ENCODE data around the gene PDE4B. TPM values are rescaled to one million over a fixed set of nuclear protein-coding genes. Genes with fewer than 3 reads are reported as not detected.

Gene PDE4B
- total RNA-seq, 1 experiment from 2014 or later: 3.3 TPM

GRCh38 chr1:66160719-66161118, 368.0 kb downstream of the PDE4B start:
- intact Hi-C loops (cut with micrococcal nuclease): no loop called here
- TF ChIP-seq, protein P1, sequence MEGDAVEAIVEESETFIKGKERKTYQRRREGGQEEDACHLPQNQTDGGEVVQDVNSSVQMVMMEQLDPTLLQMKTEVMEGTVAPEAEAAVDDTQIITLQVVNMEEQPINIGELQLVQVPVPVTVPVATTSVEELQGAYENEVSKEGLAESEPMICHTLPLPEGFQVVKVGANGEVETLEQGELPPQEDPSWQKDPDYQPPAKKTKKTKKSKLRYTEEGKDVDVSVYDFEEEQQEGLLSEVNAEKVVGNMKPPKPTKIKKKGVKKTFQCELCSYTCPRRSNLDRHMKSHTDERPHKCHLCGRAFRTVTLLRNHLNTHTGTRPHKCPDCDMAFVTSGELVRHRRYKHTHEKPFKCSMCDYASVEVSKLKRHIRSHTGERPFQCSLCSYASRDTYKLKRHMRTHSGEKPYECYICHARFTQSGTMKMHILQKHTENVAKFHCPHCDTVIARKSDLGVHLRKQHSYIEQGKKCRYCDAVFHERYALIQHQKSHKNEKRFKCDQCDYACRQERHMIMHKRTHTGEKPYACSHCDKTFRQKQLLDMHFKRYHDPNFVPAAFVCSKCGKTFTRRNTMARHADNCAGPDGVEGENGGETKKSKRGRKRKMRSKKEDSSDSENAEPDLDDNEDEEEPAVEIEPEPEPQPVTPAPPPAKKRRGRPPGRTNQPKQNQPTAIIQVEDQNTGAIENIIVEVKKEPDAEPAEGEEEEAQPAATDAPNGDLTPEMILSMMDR (IDR thresholded peaks at IDR 0.05; ENCODE audit: unreplicated experiment): no peak
- DNase-seq (ENCODE audit: unreplicated experiment): no peak
- Mint-ChIP-seq H3K27ac (ENCODE audit: low read depth, unreplicated experiment) (no peak overlapping the region), H3K36me3 (ENCODE audit: insufficient read depth, unreplicated experiment) (no peaks in the 10 kb centered on the region), H3K4me1 (ENCODE audit: insufficient read depth, unreplicated experiment) (no peaks in the 10 kb centered on the region), H3K4me3 (ENCODE audit: unreplicated experiment) (no peak overlapping the region), H3K9me3 (ENCODE audit: unreplicated experiment) (no peaks in the 10 kb centered on the region), H3K27me3 (ENCODE audit: insufficient read depth, unreplicated experiment) (peaks cover 25% of the 10 kb centered on the region)
- ChIA-PET CTCF (no interaction called here), POLR2A (no interaction called here)
- BruUV-seq (replicated peaks): no TSS peak

- DNase-seq (ENCODE audit: unreplicated experiment): no peak
- no peak overlapping the region for H3K4me3 Mint-ChIP-seq (ENCODE audit: unreplicated experiment)
- no peaks in the 10 kb centered on the region for H3K4me1 Mint-ChIP-seq (ENCODE audit: insufficient read depth, unreplicated experiment)
- no peak overlapping the region for H3K27ac Mint-ChIP-seq (ENCODE audit: low read depth, unreplicated experiment)
- POLR2A ChIA-PET: no interaction called here
- intact Hi-C loops (cut with micrococcal nuclease): no loop called here
- peaks cover 79% of the 10 kb centered on the region for H3K27me3 Mint-ChIP-seq (ENCODE audit: insufficient read depth, unreplicated experiment)
- no peaks in the 10 kb centered on the region for H3K9me3 Mint-ChIP-seq (ENCODE audit: unreplicated experiment)
- TF ChIP-seq, protein P1 (IDR thresholded peaks at IDR 0.05; ENCODE audit: unreplicated experiment): no peak
- H3K36me3 Mint-ChIP-seq (ENCODE audit: insufficient read depth, unreplicated experiment): no peaks in the 10 kb centered on the region
- CTCF ChIA-PET: interaction anchor here (1.0 kb wide), 1 partner anchor 76 kb away, joined by 5 read pairs; no protein-coding TSS in a partner anchor
- no TSS peak for BruUV-seq (replicated peaks)
Observed at GRCh38 chr1:66166753-66167152, 374.1 kb downstream of the PDE4B start.

DNA sequence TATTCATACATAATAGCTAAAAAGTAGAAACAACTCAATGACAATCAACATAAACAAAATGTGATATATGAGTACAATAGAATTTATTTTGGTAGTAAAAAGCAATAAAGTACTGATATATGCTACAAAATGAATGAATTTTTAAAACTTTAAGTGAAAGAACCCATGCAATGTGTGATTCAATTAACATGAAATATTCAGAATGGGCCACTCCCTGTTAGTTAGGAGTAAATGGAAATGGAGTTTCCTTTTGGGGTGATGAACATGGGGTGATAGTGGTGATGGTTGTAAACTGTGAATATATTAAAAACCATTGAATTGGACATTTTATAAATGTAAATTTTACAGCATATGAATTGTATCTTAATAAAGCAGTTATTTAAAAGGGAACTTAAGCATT, 374.6 kb downstream of the PDE4B start:
- TF ChIP-seq, protein P1 (IDR thresholded peaks at IDR 0.05; ENCODE audit: unreplicated experiment): no peak
- ChIA-PET CTCF (no interaction called here), POLR2A (no interaction called here)
- BruUV-seq (replicated peaks): no TSS peak
- no peak overlapping the region for H3K27ac Mint-ChIP-seq (ENCODE audit: low read depth, unreplicated experiment)
- intact Hi-C loops (cut with micrococcal nuclease): no loop called here
- no peaks in the 10 kb centered on the region for H3K9me3 Mint-ChIP-seq (ENCODE audit: unreplicated experiment)
- no peaks in the 10 kb centered on the region for H3K4me1 Mint-ChIP-seq (ENCODE audit: insufficient read depth, unreplicated experiment)
- no peak for DNase-seq (ENCODE audit: unreplicated experiment)
- no peak overlapping the region for H3K4me3 Mint-ChIP-seq (ENCODE audit: unreplicated experiment)
- H3K36me3 Mint-ChIP-seq (ENCODE audit: insufficient read depth, unreplicated experiment): no peaks in the 10 kb centered on the region
- H3K27me3 Mint-ChIP-seq (ENCODE audit: insufficient read depth, unreplicated experiment): peaks cover 82% of the 10 kb centered on the region

- no peak overlapping the region for H3K27ac Mint-ChIP-seq (ENCODE audit: low read depth, unreplicated experiment)
- no peaks in the 10 kb centered on the region for H3K36me3 Mint-ChIP-seq (ENCODE audit: insufficient read depth, unreplicated experiment)
- CTCF ChIA-PET: no interaction called here
- H3K4me1 Mint-ChIP-seq (ENCODE audit: insufficient read depth, unreplicated experiment): no peaks in the 10 kb centered on the region
- DNase-seq (ENCODE audit: unreplicated experiment): no peak
- peaks cover 81% of the 10 kb centered on the region for H3K27me3 Mint-ChIP-seq (ENCODE audit: insufficient read depth, unreplicated experiment)
- BruUV-seq (replicated peaks): no TSS peak
- POLR2A ChIA-PET: interaction anchor here (0.5 kb wide), 1 partner anchor 41 kb away, joined by 3 read pairs; no protein-coding TSS in a partner anchor
- H3K4me3 Mint-ChIP-seq (ENCODE audit: unreplicated experiment): no peak overlapping the region
- H3K9me3 Mint-ChIP-seq (ENCODE audit: unreplicated experiment): no peaks in the 10 kb centered on the region
- TF ChIP-seq, protein P1 (IDR thresholded peaks at IDR 0.05; ENCODE audit: unreplicated experiment): no peak
- intact Hi-C loops (cut with micrococcal nuclease): no loop called here
Observed at GRCh38 chr1:66168467-66168887, 375.8 kb downstream of the PDE4B start.

All from MCF 10A (cell line).